Measurements from ENCODE around the gene DMAP1. TPM values are rescaled to one million over a fixed set of nuclear protein-coding genes. Genes with fewer than 3 reads are reported as not detected.

Gene DMAP1
- total RNA-seq, 1 donor, result 19.9 TPM

GRCh38 chr1:44266400-44267344 is 53.4 kb downstream of the DMAP1 start:
- Histone ChIP-seq H3K9me3 (ENCODE audit: low read depth, low read length) (no peaks in the 10 kb centered on the region), H3K36me3 (ENCODE audit: insufficient read depth, low read length) (no peaks in the 10 kb centered on the region), H3K4me1 (ENCODE audit: insufficient read depth, low read length) (no peaks in the 10 kb centered on the region), H4K20me1 (ENCODE audit: insufficient read depth, low read length) (peaks cover 56% of the 10 kb centered on the region), H3K27me3 (ENCODE audit: insufficient read depth, low read length) (no peaks in the 10 kb centered on the region), H3K79me2 (ENCODE audit: insufficient read depth, low read length) (no peaks in the 10 kb centered on the region), H3K27ac (ENCODE audit: low read depth, low read length) (no peak overlapping the region), H2AFZ (ENCODE audit: low read length) (no peak overlapping the region), H3K4me2 (ENCODE audit: insufficient read depth, low read length) (no peak overlapping the region), H3K4me3 (ENCODE audit: insufficient read depth, low read length) (no peak overlapping the region)
- TF ChIP-seq CTCF (IDR thresholded peaks at IDR 0.05; ENCODE audit: extremely low read depth, low read depth, low read length), result no peak
- DNase-seq (ENCODE audit: insufficient read length, low spot score, missing footprints), result no peak

- no peak for TF ChIP-seq CTCF (IDR thresholded peaks at IDR 0.05; ENCODE audit: extremely low read depth, low read depth, low read length)
- Histone ChIP-seq H3K79me2 (ENCODE audit: insufficient read depth, low read length) (no peaks in the 10 kb centered on the region), H3K4me1 (ENCODE audit: insufficient read depth, low read length) (no peaks in the 10 kb centered on the region), H3K9me3 (ENCODE audit: low read depth, low read length) (no peaks in the 10 kb centered on the region), H2AFZ (ENCODE audit: low read length) (no peak overlapping the region), H4K20me1 (ENCODE audit: insufficient read depth, low read length) (peaks cover 50% of the 10 kb centered on the region), H3K4me3 (ENCODE audit: insufficient read depth, low read length) (no peak overlapping the region), H3K27ac (ENCODE audit: low read depth, low read length) (no peak overlapping the region), H3K4me2 (ENCODE audit: insufficient read depth, low read length) (no peak overlapping the region), H3K27me3 (ENCODE audit: insufficient read depth, low read length) (no peaks in the 10 kb centered on the region), H3K36me3 (ENCODE audit: insufficient read depth, low read length) (no peaks in the 10 kb centered on the region)
- no peak for DNase-seq (ENCODE audit: insufficient read length, low spot score, missing footprints)
These were observed 54.2 kb downstream of the DMAP1 start for GRCh38 chr1:44267438-44267837.

GRCh38 chr1:44268054-44268453 is 54.8 kb downstream of the DMAP1 start:
- H3K9me3 ChIP-seq (ENCODE audit: low read depth, low read length), result no peaks in the 10 kb centered on the region
- no peak for DNase-seq (ENCODE audit: insufficient read length, low spot score, missing footprints)
- H2AFZ ChIP-seq (ENCODE audit: low read length), result no peak overlapping the region
- no peak for TF ChIP-seq CTCF (IDR thresholded peaks at IDR 0.05; ENCODE audit: extremely low read depth, low read depth, low read length)
- H3K4me3 ChIP-seq (ENCODE audit: insufficient read depth, low read length), result no peak overlapping the region
- no peak overlapping the region for H3K27ac ChIP-seq (ENCODE audit: low read depth, low read length)
- no peaks in the 10 kb centered on the region for H3K36me3 ChIP-seq (ENCODE audit: insufficient read depth, low read length)
- no peaks in the 10 kb centered on the region for H3K27me3 ChIP-seq (ENCODE audit: insufficient read depth, low read length)
- peaks cover 45% of the 10 kb centered on the region for H4K20me1 ChIP-seq (ENCODE audit: insufficient read depth, low read length)
- no peaks in the 10 kb centered on the region for H3K4me1 ChIP-seq (ENCODE audit: insufficient read depth, low read length)
- H3K79me2 ChIP-seq (ENCODE audit: insufficient read depth, low read length), result no peaks in the 10 kb centered on the region
- H3K4me2 ChIP-seq (ENCODE audit: insufficient read depth, low read length), result no peak overlapping the region

Small RNA genes within 50 kb of the gene (small RNA-seq; reads per million reads assigned to genes)
- not detected for gene AL035417.1

Other genes starting within 250 kb of the DMAP1 start
- 10.3 and 15.6 TPM in 2 replicates for gene DPH2, start 243.5 kb upstream of the DMAP1 start, total RNA-seq
- 81.9 and 89.4 TPM in 2 replicates for gene ATP6V0B, start 238.5 kb upstream of the DMAP1 start, total RNA-seq
- gene B4GALT2, start 234.3 kb upstream of the DMAP1 start, total RNA-seq, result 95.5 and 99.5 TPM in 2 replicates
- gene CCDC24, start 221.9 kb upstream of the DMAP1 start, total RNA-seq, result 2.4 and 2.9 TPM in 2 replicates
- gene SLC6A9, start 182.0 kb upstream of the DMAP1 start, total RNA-seq, result 18.5 and 19.4 TPM in 2 replicates
- 0.36 and 0.59 TPM in 2 replicates for gene KLF17, start 94.7 kb upstream of the DMAP1 start, total RNA-seq
- not detected in 2 replicates for gene KLF18, start 71.8 kb upstream of the DMAP1 start, total RNA-seq
- 52.8 and 58.3 TPM in 2 replicates for gene ERI3, start 141.8 kb downstream of the DMAP1 start, total RNA-seq
- gene RNF220, start 191.8 kb downstream of the DMAP1 start, total RNA-seq, result 53.2 and 58.3 TPM in 2 replicates